Natural killer cell (primary cell): ENCODE measurements around the gene ANKRD11. TPM values are rescaled to one million over a fixed set of nuclear protein-coding genes. Genes with fewer than 3 reads are reported as not detected.
"Not testable (repeated sequence)": the region's sequence is repeated elsewhere in the genome, so short reads cannot be mapped to it uniquely, and the experiment has no call there.

Experiments used
- ATAC-seq, 3 donors: fragments of 150-1000 bp in 2 of 3; fragments of 200-7000 bp in 1 of 3; cut with Tn5 transposase; 1 replicate in 1 of 3; 2 replicates in 2 of 3; pipeline ENCODE4 v1.10.0; 2021; ENCODE audit warnings: mild to moderate bottlenecking in 2 of 3, moderate library complexity in 2 of 3
- DNase-seq, 2 donors: peaks; one replicate each; pipeline versions ENCODE4 v3.0.0 to v3.0.0-alpha.2; 2013 to 2021; ENCODE audit warnings: mixed read lengths in 1 of 2
- H3K27ac ChIP-seq: one replicate; pipeline ENCODE4 v1.5.1; 2013; ENCODE audit warnings: mild to moderate bottlenecking, low read length
- H3K27me3 ChIP-seq: one replicate; pipeline ENCODE4 v1.6.1; 2013; ENCODE audit warnings: low read length; ENCODE audit not compliant: control insufficient read depth, insufficient read depth
- H3K36me3 ChIP-seq: one replicate; pipeline ENCODE4 v1.6.1; 2013; ENCODE audit warnings: low read length; ENCODE audit not compliant: control insufficient read depth, insufficient read depth
- H3K4me1 ChIP-seq: one replicate; pipeline ENCODE4 v1.6.1; 2013; ENCODE audit warnings: low read length; ENCODE audit not compliant: control insufficient read depth, insufficient read depth
- H3K4me3 ChIP-seq: one replicate; pipeline ENCODE4 v1.5.1; 2013; ENCODE audit warnings: low read length
- H3K9me3 ChIP-seq: one replicate; pipeline ENCODE4 v1.6.1; 2013; ENCODE audit warnings: low read length; ENCODE audit not compliant: control insufficient read depth, insufficient read depth
- H3K27ac Mint-ChIP-seq, 2 donors: one replicate each; pipeline ENCODE4 v1.8.0; 2022; ENCODE audit warnings: mild to moderate bottlenecking in 2 of 2, mixed read lengths in 2 of 2, moderate library complexity in 1 of 2
- H3K27me3 Mint-ChIP-seq, 2 donors: one replicate each; pipeline ENCODE4 v1.8.0; 2022; ENCODE audit warnings: low read depth in 2 of 2, mixed read lengths in 2 of 2
- H3K36me3 Mint-ChIP-seq: one replicate; pipeline ENCODE4 v1.8.0; 2022; ENCODE audit warnings: mixed read lengths
- H3K4me1 Mint-ChIP-seq, 2 donors: one replicate each; pipeline ENCODE4 v1.8.0; 2022; ENCODE audit warnings: mixed read lengths in 2 of 2
- H3K4me3 Mint-ChIP-seq: one replicate; pipeline ENCODE4 v1.8.0; 2022; ENCODE audit warnings: mild to moderate bottlenecking, moderate library complexity, mixed read lengths
- H3K9me3 Mint-ChIP-seq, 2 donors: one replicate each; pipeline ENCODE4 v1.8.0; 2022; ENCODE audit warnings: mixed read lengths in 2 of 2
- CTCF ChIP-seq: fragments of 200-600 bp; IDR thresholded peaks from one replicate; pipeline ENCODE4 v1.8.0; 2022; ENCODE audit warnings: antibody characterized with exemption
- WGBS: methylation state at CpG from one replicate; pipeline ENCODE4 v1.1.7; 2013; ENCODE audit warnings: missing lambda C conversion rate; ENCODE audit not compliant: insufficient coverage; 5-methylcytosine and 5-hydroxymethylcytosine counted together
- intact Hi-C: fragments of 100-400 bp; cut with micrococcal nuclease; formaldehyde crosslinking; loops from one replicate; pipeline ENCODE4 v1.14.2; 2022
- total RNA-seq, 4 donors: library from RNA; stranded (reverse); fragments of 120-200 nt in 1 of 4; gene quantifications; one replicate each; pipeline versions ENCODE4 v1.2.3 to v1.2.4, GENCODE V29; 2013 to 2022

ANKRD11 gene
- total RNA-seq, 3 donors from 2014 or later (not counting 1 experiment from before 2014, with no cell fraction given) = 230 to 299 (median 287) TPM

- not testable (repeated sequence) for H3K9me3 Mint-ChIP-seq, H3K9me3 ChIP-seq, H3K27me3 ChIP-seq, H3K27ac ChIP-seq, H3K36me3 Mint-ChIP-seq, H3K36me3 ChIP-seq, H3K27me3 Mint-ChIP-seq, H3K4me3 ChIP-seq
- H3K27ac Mint-ChIP-seq = peak overlapping the region; percentile 59 to 61
- intact Hi-C loops = loop anchor here (1.0 to 5.0 kb wide), 3 partner anchors 154 to 224 kb away; partner anchors contain the start of gene SPG7
- DNase-seq (peak in 1 of 2 donors; percentile 79), ATAC-seq (peak; percentile 76 to 80 (median 79))
- peak; percentile 55 for TF ChIP-seq CTCF
- WGBS = 61% methylated on average over 10 of the region's 13 CpGs
- peaks cover 55 to 65% of the 10 kb centered on the region in 2 donors for H3K4me1 Mint-ChIP-seq
- peaks cover 89% of the 10 kb centered on the region for H3K4me1 ChIP-seq
- peak overlapping the region; percentile 45 for H3K4me3 Mint-ChIP-seq
Observed at GRCh38 chr16:89333401-89334001, 156.9 kb downstream of the ANKRD11 start.

- no peak overlapping the region for H3K27ac ChIP-seq
- intact Hi-C loops = loop anchor here (1.0 to 5.0 kb wide), 3 partner anchors 154 to 224 kb away; partner anchors contain the start of gene SPG7
Observed at GRCh38 chr16:89332902-89333245, 157.5 kb downstream of the ANKRD11 start.

GRCh38 chr16:89332243-89332901 is 158.0 kb downstream of the ANKRD11 start:
- Histone ChIP-seq H3K36me3 (peaks cover 8% of the 10 kb centered on the region), H3K9me3 (no peaks in the 10 kb centered on the region), H3K27me3 (no peaks in the 10 kb centered on the region), H3K27ac (no peak overlapping the region), H3K4me3 (no peak overlapping the region), H3K4me1 (peaks cover 87% of the 10 kb centered on the region)
- intact Hi-C loops = loop anchor here (5.0 kb wide), 1 partner anchor 155 kb away; no protein-coding TSS in a partner anchor
- H3K4me3 Mint-ChIP-seq = peak overlapping the region; percentile 55
- no peaks in the 10 kb centered on the region for H3K36me3 Mint-ChIP-seq
- TF ChIP-seq CTCF = no peak
- 75% methylated on average over 14 of the region's 14 CpGs for WGBS
- ATAC-seq (no peak), DNase-seq (no peak)
- H3K4me1 Mint-ChIP-seq = peaks cover 66 to 71% of the 10 kb centered on the region in 2 donors
- H3K27ac Mint-ChIP-seq = peak overlapping the region; percentile 70 to 72
- no peaks in the 10 kb centered on the region for H3K9me3 Mint-ChIP-seq
- H3K27me3 Mint-ChIP-seq = no peaks in the 10 kb centered on the region

More at GRCh38 chr16:89332902-89333245, 157.5 kb downstream of the ANKRD11 start:
- TF ChIP-seq CTCF = no peak
- WGBS = 56% methylated on average over 7 of the region's 7 CpGs
- ATAC-seq (no peak), DNase-seq (no peak)
- Histone ChIP-seq H3K4me3 (no peak overlapping the region), H3K4me1 (peaks cover 91% of the 10 kb centered on the region), H3K9me3 (no peaks in the 10 kb centered on the region), H3K27me3 (no peaks in the 10 kb centered on the region), H3K36me3 (peaks cover 8% of the 10 kb centered on the region)
- H3K27ac Mint-ChIP-seq = peak overlapping the region; percentile 70 to 72
- H3K9me3 Mint-ChIP-seq = no peaks in the 10 kb centered on the region
- H3K27me3 Mint-ChIP-seq = no peaks in the 10 kb centered on the region
- H3K4me1 Mint-ChIP-seq = peaks cover 61 to 70% of the 10 kb centered on the region in 2 donors
- no peaks in the 10 kb centered on the region for H3K36me3 Mint-ChIP-seq
- no peak overlapping the region for H3K4me3 Mint-ChIP-seq
